EH (cell line): ENCODE results near the gene SYNJ2.
A peak's percentile ranks its signal among the peaks of the same experiment; 100 is the strongest.
"Not testable (repeated sequence)": the region's sequence is repeated elsewhere in the genome, so short reads cannot be mapped to it uniquely, and the experiment has no call there.

Experiments
- DNase-seq: peaks from one replicate; pipeline ENCODE4 v3.0.0-alpha.2; 2015; ENCODE audit warnings: low read depth

The SYNJ2 gene

GRCh38 chr6:157954150-157955117, 27.2 kb upstream of the SYNJ2 start:
- peak; percentile 52 for DNase-seq

- no peak for DNase-seq
These were observed 26.0 kb upstream of the SYNJ2 start for GRCh38 chr6:157955675-157956074.

- no peak for DNase-seq
These were observed 25.4 kb upstream of the SYNJ2 start for GRCh38 chr6:157956171-157956730.

- DNase-seq = no peak
These were observed 22.0 kb upstream of the SYNJ2 start for GRCh38 chr6:157959451-157960227.

- DNase-seq = no peak
These were observed 20.4 kb upstream of the SYNJ2 start for GRCh38 chr6:157961153-157961831.

- DNase-seq = no peak
These were observed 19.7 kb upstream of the SYNJ2 start for GRCh38 chr6:157961832-157962575.

GRCh38 chr6:157962601-157963302, 18.9 kb upstream of the SYNJ2 start:
- DNase-seq = no peak

GRCh38 chr6:157964100-157964499, 17.6 kb upstream of the SYNJ2 start:
- DNase-seq = no peak

GRCh38 chr6:157965387-157965786, 16.3 kb upstream of the SYNJ2 start:
- DNase-seq = no peak

- no peak for DNase-seq
These were observed 15.1 kb upstream of the SYNJ2 start for GRCh38 chr6:157966589-157966977.

GRCh38 chr6:157967020-157967419, 14.6 kb upstream of the SYNJ2 start:
- DNase-seq = no peak

- no peak for DNase-seq
These were observed 14.2 kb upstream of the SYNJ2 start for GRCh38 chr6:157967486-157967885.

- DNase-seq = not testable (repeated sequence)
These were observed 9.5 kb upstream of the SYNJ2 start for GRCh38 chr6:157972177-157972576.

- peak; percentile 72 for DNase-seq
These were observed 7.2 kb upstream of the SYNJ2 start for GRCh38 chr6:157974341-157974894.

GRCh38 chr6:157974967-157975366, 6.7 kb upstream of the SYNJ2 start:
- DNase-seq = no peak

GRCh38 chr6:157975456-157975855, 6.2 kb upstream of the SYNJ2 start:
- DNase-seq = no peak

- no peak for DNase-seq
These were observed 5.1 kb upstream of the SYNJ2 start for GRCh38 chr6:157976345-157977175.

GRCh38 chr6:157977176-157977804, 4.4 kb upstream of the SYNJ2 start:
- no peak for DNase-seq
